Measurements from ENCODE around the gene THAP3. TPM values are rescaled to one million over a fixed set of nuclear protein-coding genes. Genes with fewer than 3 reads are reported as not detected.
"Not testable (repeated sequence)": the region's sequence is repeated elsewhere in the genome, so short reads cannot be mapped to it uniquely, and the experiment has no call there.

THAP3 gene
- total RNA-seq, 1 donor, result 19.4 TPM

DNA sequence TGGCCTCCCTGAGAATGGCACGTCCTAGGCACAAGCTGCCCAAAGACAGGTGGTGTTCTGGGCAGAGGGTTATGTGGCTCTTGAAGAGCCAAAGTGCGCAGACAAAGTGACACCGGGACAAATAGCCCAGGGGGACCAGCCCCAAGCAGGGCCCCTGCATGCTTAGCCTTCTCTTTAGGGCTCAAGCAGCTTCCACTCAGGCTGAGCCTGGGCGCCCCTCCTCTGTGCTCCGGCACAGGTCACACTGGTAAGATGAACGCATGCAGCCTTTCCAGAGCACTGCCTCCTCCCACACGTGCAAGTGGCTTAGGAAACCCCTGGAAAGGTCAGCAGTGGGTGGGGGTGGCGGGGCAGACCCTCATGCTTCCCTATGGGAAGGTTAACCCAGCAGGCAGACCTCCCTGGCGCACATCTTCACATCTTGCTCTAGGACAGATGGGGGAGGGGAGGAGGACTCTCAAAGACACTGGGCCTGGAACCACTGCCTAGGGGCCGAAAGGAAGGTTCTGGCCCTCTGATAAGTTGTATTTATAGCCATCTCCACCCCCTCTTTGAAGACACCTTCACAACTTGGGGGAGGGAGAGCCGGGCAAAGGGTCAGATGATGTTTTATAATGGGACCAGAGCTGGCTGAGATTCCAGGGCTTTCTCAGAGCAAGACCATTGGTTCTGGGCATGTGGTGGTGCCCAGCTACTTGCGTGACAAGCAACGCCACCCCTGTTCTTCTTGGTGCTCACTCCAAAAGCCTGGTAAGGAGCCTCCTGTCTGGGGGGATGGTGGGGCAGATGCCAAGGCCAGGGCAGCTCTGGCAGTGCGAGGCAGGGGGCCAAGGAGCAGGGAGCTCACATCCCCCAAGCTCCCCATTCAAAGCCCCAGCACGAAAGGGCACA, 27.5 kb upstream of the THAP3 start:
- no peak for DNase-seq (ENCODE audit: low read depth)
- TF ChIP-seq, protein P1, sequence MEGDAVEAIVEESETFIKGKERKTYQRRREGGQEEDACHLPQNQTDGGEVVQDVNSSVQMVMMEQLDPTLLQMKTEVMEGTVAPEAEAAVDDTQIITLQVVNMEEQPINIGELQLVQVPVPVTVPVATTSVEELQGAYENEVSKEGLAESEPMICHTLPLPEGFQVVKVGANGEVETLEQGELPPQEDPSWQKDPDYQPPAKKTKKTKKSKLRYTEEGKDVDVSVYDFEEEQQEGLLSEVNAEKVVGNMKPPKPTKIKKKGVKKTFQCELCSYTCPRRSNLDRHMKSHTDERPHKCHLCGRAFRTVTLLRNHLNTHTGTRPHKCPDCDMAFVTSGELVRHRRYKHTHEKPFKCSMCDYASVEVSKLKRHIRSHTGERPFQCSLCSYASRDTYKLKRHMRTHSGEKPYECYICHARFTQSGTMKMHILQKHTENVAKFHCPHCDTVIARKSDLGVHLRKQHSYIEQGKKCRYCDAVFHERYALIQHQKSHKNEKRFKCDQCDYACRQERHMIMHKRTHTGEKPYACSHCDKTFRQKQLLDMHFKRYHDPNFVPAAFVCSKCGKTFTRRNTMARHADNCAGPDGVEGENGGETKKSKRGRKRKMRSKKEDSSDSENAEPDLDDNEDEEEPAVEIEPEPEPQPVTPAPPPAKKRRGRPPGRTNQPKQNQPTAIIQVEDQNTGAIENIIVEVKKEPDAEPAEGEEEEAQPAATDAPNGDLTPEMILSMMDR (IDR thresholded peaks at IDR 0.05; ENCODE audit: insufficient read depth, low read depth, low read length), result no peak
- no peak overlapping the region for H3K4me3 ChIP-seq (ENCODE audit: low read depth, low read length)

DNA sequence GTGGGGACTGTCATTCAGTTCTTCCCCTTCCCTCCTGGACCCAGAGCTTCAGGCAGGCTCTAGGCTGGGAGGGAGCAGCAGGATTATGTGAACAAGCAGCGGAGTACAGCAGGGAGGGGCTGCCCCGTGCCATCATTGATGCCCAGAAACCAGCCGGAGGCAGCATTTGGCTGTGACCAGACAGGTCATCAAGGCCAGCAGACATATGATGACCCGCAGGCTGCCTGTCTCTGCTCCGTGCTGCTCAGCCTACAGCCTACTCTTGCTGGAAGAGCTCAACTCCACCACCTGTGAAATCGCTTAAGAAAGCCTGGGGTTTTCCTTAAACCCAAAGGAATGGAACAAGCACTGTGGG, 26.9 kb upstream of the THAP3 start:
- DNase-seq (ENCODE audit: low read depth), result no peak
- no peak overlapping the region for H3K4me3 ChIP-seq (ENCODE audit: low read depth, low read length)
- TF ChIP-seq, protein P1 (IDR thresholded peaks at IDR 0.05; ENCODE audit: insufficient read depth, low read depth, low read length), result no peak

DNA sequence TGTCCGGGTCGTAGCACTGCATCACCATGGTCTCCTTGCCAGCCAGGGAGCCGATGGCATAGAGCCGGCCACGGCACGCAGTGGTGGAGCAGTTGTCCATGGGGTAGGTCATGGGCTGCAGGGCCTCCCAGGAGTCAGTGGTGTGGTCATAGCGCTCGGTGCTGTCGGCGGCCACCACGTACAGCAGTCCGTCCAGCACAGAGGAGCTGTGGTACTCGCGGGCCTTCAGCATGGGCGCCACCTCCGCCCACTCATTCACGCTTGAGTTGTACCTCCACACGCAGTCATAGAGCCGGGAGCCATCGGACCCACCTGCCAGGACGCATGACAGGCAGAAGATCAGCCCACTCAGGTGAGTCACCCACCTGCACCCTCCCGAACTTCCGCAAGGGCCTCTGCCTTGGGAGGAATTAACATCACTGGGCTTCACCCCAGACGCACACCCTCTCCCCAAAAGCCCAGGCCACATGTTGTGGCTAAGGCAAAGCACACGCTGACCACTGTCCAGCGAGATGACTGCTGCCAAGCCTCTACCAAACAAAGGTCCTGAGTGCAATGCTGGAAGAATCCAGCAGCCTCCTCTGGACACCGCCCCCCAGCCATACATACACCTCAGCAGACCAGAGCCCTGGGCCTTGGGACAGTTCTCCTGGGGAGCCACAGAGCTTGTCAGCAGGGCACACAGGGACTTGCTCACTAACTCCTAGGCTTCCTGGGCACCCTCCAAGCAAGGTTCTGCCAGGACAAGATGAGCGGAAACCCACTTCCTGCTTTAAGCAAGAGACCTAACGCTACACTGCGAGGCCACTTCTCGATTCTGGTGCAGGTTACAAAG, 25.3 kb upstream of the THAP3 start:
- H3K4me3 ChIP-seq (ENCODE audit: low read depth, low read length), result peak overlapping the region; percentile 93
- TF ChIP-seq, protein P1 (IDR thresholded peaks at IDR 0.05; ENCODE audit: insufficient read depth, low read depth, low read length), result no peak
- DNase-seq (ENCODE audit: low read depth), result no peak

DNA sequence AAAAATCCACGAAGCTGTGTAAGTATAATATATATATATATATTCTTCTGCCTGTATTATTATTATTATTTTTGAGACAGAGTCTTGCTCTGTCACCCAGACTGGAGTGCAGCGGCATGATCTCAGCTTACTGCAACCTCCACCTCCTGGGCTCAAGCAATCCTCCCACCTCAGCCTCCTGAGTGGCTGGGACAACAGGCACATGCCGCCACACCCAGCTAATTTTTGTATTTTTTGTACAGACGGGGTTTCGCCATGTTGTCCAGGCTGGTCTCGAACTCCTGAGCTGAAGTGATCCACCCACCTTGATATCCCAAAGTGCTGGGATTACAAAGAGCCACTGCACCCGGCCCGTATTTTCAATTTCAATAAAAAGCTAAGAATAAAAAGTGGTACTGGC, 24.7 kb upstream of the THAP3 start:
- peak overlapping the region; percentile 93 for H3K4me3 ChIP-seq (ENCODE audit: low read depth, low read length)
- DNase-seq (ENCODE audit: low read depth), result not testable (repeated sequence)

DNA sequence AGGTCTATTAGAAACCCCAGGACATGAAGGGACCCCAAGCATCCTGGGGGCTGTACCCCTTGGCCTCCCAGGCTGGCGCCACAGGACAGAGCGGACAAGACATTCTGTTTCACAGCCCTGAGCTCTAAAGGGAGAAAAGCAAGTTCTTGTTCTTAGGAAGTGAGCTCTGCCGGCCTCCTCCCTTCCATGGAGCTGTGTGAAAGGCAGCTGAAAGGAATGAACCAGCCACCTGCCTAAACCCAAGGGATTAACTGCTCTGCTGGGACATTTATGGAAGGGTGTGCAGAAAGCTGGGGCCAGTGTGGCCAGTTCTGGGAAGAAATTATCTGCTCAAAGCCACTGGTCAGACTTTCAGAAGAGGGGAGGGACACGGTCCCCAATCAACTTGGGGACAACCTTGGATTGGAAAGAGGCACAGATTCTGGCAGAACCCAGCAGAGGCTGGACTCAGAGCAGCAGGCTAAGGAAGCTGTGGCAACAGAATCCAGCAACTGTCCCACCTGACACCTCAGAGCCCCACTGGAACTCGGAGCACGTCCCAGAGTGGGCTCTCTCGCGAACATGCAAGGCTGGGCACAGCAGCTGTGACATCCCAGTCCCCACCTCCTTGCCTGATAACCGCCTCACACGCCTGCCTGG, 24.1 kb upstream of the THAP3 start:
- H3K4me3 ChIP-seq (ENCODE audit: low read depth, low read length), result peak overlapping the region; percentile 93
- TF ChIP-seq, protein P1 (IDR thresholded peaks at IDR 0.05; ENCODE audit: insufficient read depth, low read depth, low read length), result no peak
- peak; percentile 68 for DNase-seq (ENCODE audit: low read depth)

DNA sequence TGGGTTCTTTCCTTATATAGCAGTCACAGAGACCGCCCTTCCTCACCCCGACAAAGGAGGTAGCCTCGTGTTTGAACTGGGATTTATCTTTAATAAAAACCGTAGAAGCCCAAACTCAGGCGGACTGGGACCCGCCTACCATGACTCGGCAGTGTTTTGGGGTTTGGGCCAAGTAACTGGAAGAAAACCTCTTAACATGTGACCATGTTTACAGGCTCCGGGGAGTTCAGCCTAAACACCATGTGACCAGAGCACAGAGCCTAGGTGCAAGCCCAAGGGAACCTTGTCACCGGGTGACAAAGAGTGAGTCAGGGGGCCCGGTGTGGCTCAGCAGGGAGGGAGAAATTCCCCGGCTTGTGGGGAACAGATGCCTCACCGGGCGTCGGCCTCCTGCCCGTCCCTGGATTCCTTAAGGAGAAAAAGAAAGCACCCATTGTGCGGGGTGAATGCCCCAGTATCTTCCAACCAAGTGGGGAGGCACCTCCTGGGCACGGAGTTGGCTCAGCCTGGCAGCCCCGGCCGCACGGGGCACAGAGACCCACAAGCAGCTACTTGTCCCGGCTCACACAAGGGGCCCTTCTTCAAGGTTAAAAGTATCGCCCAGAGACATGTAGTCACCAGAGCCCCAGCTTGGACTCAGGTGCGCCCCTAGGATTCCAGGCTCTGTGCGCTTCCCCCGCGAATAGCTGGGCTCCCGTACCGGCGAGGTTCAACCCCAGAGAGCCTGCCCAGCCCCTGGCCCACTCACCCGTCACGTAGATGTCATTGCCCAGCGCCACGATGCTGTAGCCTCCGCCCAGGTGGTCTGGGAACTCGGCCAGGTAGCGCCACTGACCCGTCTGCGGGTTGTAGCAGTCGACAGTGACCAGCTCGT, 23.4 kb upstream of the THAP3 start:
- TF ChIP-seq, protein P1 (IDR thresholded peaks at IDR 0.05; ENCODE audit: insufficient read depth, low read depth, low read length), result no peak
- DNase-seq (ENCODE audit: low read depth), result peak; percentile 96
- peak overlapping the region; percentile 93 for H3K4me3 ChIP-seq (ENCODE audit: low read depth, low read length)
